CD8-positive, alpha-beta memory T cell (primary cell): ENCODE results near the gene AOAH. TPM values are rescaled to one million over a fixed set of nuclear protein-coding genes. Genes with fewer than 3 reads are reported as not detected.
A peak's percentile ranks its signal among the peaks of the same experiment; 100 is the strongest.

Source experiments
- CTCF ChIA-PET: fragments of 350-600 bp; sonication (Branson Sonifier 250); formaldehyde crosslinking; loops from one replicate; lab custom pipeline; 2021; ENCODE audit warnings: antibody characterized with exemption; lab: Charles Lee
- POLR2A ChIA-PET: fragments of 350-600 bp; sonication (Branson Sonifier 250); formaldehyde crosslinking; loops from one replicate; lab custom pipeline; 2021; ENCODE audit warnings: antibody characterized with exemption; lab: Charles Lee
- DNase-seq, 5 donors: peaks; one replicate each; pipeline versions ENCODE4 v3.0.0 to v3.0.0-alpha.2; 2020 to 2022; ENCODE audit warnings: mixed read lengths in 1 of 5
- H3K27ac ChIP-seq: one replicate; pipeline ENCODE4 v1.7.0; 2013; ENCODE audit warnings: low read depth, mild to moderate bottlenecking, low read length, moderate library complexity
- H3K27me3 ChIP-seq: 2 replicates; pipeline ENCODE4 v1.7.0; 2013; ENCODE audit warnings: low read length, mild to moderate bottlenecking; ENCODE audit not compliant: insufficient read depth, poor library complexity, severe bottlenecking
- H3K36me3 ChIP-seq: 2 replicates; pipeline ENCODE4 v1.7.0; 2013; ENCODE audit warnings: mild to moderate bottlenecking, low read length, moderate library complexity; ENCODE audit not compliant: insufficient read depth
- H3K4me1 ChIP-seq: 2 replicates; pipeline ENCODE4 v1.7.0; 2013; ENCODE audit warnings: mild to moderate bottlenecking, low read length, moderate library complexity; ENCODE audit not compliant: insufficient read depth
- H3K4me3 ChIP-seq: 2 replicates; pipeline ENCODE4 v1.7.0; 2013; ENCODE audit warnings: mild to moderate bottlenecking, low read length
- H3K9me3 ChIP-seq: 2 replicates; pipeline ENCODE4 v1.7.0; 2013; ENCODE audit warnings: mild to moderate bottlenecking, low read length
- H3K27ac Mint-ChIP-seq, 8 donors: one replicate each; pipeline ENCODE4 v1.8.0; 2020 to 2021; ENCODE audit warnings: mixed read lengths in 8 of 8, mild to moderate bottlenecking in 6 of 8, inconsistent platforms in 3 of 8, moderate library complexity in 3 of 8
- H3K27me3 Mint-ChIP-seq, 2 donors: one replicate each; pipeline ENCODE4 v1.8.0; 2020 to 2021; ENCODE audit warnings: mixed read lengths in 2 of 2, mild to moderate bottlenecking in 1 of 2, moderate library complexity in 1 of 2
- H3K36me3 Mint-ChIP-seq, 3 donors: one replicate each; pipeline ENCODE4 v1.8.0; 2020 to 2021; ENCODE audit warnings: mixed read lengths in 3 of 3, inconsistent platforms in 1 of 3, mild to moderate bottlenecking in 1 of 3
- H3K4me1 Mint-ChIP-seq, 3 donors: one replicate each; pipeline ENCODE4 v1.8.0; 2020 to 2021; ENCODE audit warnings: mixed read lengths in 3 of 3, inconsistent platforms in 1 of 3, mild to moderate bottlenecking in 1 of 3
- H3K4me3 Mint-ChIP-seq, 7 donors: one replicate each; pipeline ENCODE4 v1.8.0; 2020 to 2021; ENCODE audit warnings: mixed read lengths in 7 of 7, mild to moderate bottlenecking in 6 of 7, moderate library complexity in 4 of 7, inconsistent platforms in 2 of 7
- H3K9me3 Mint-ChIP-seq, 5 donors: one replicate each; pipeline ENCODE4 v1.8.0; 2020 to 2022; ENCODE audit warnings: mixed read lengths in 5 of 5, mild to moderate bottlenecking in 3 of 5, moderate library complexity in 2 of 5, inconsistent platforms in 1 of 5
- polyA plus RNA-seq: library from polyadenylated mRNA; unstranded; fragments of 300-500 nt; fragmentation: Illumina TruSeq; gene quantifications from one replicate; pipeline ENCODE4 v1.2.3, GENCODE V29; 2021
- total RNA-seq, 2 experiments: library from RNA; stranded (reverse); gene quantifications; one replicate each; pipeline ENCODE4 v1.2.3, GENCODE V29; 2021

Gene AOAH
- total RNA-seq (10 to 100 TPM; 25.0 to 26.4 TPM), polyA plus RNA-seq (59.2 TPM)

- peaks cover 4 to 36% (median 8%) of the 10 kb centered on the region in 3 donors for H3K36me3 Mint-ChIP-seq
- peak; percentile 56 to 90 (median 88) for DNase-seq
- H3K27ac Mint-ChIP-seq: peak within 1 kb of the TSS; percentile 73 to 98 (median 94)
- peaks cover 75% of the 10 kb centered on the region for H3K4me1 ChIP-seq
- no peaks in the 10 kb centered on the region for H3K27me3 Mint-ChIP-seq
- H3K36me3 ChIP-seq: no peaks in the 10 kb centered on the region
- ChIA-PET POLR2A (interaction anchor here (0.7 to 1.2 kb wide), 3 partner anchors 13 to 724 kb away, joined by 3 to 4 read pairs (median 4); no protein-coding TSS in a partner anchor), CTCF (interaction anchor here (1.1 to 2.6 kb wide), 5 partner anchors 11 to 262 kb away, joined by 3 to 11 read pairs (median 6); no protein-coding TSS in a partner anchor)
- H3K27me3 ChIP-seq: no peaks in the 10 kb centered on the region
- no peaks in the 10 kb centered on the region for H3K9me3 ChIP-seq
- H3K4me3 Mint-ChIP-seq: peak within 1 kb of the TSS; percentile 86 to 95 (median 91)
- peak within 1 kb of the TSS; percentile 26 for H3K27ac ChIP-seq
- peak within 1 kb of the TSS; percentile 69 for H3K4me3 ChIP-seq
- peaks cover 0 to 4% (median 0%) of the 10 kb centered on the region in 5 donors for H3K9me3 Mint-ChIP-seq
- peaks cover 86 to 95% (median 94%) of the 10 kb centered on the region in 3 donors for H3K4me1 Mint-ChIP-seq
These were observed at the start of gene AOAH for GRCh38 chr7:36723951-36724664. AOAH (minus strand) TSS chr7:36724494; CDS start chr7:36724148, 346 bp downstream.

- Histone ChIP-seq H3K27me3 (no peaks in the 10 kb centered on the region), H3K9me3 (no peaks in the 10 kb centered on the region), H3K4me3 (no peak overlapping the region), H3K27ac (no peak overlapping the region), H3K4me1 (peaks cover 8% of the 10 kb centered on the region), H3K36me3 (no peaks in the 10 kb centered on the region)
- no peaks in the 10 kb centered on the region for H3K9me3 Mint-ChIP-seq
- peaks cover 18 to 54% (median 25%) of the 10 kb centered on the region in 3 donors for H3K4me1 Mint-ChIP-seq
- ChIA-PET CTCF (no interaction called here), POLR2A (no interaction called here)
- H3K36me3 Mint-ChIP-seq: peaks cover 0 to 6% (median 0%) of the 10 kb centered on the region in 3 donors
- H3K27me3 Mint-ChIP-seq: peaks cover 0 to 3% of the 10 kb centered on the region in 2 donors
- no peak overlapping the region for H3K4me3 Mint-ChIP-seq
- DNase-seq: no peak
- peak overlapping the region in 1 of 8 donors; percentile 64 for H3K27ac Mint-ChIP-seq
These were observed 42.2 kb upstream of the AOAH start for GRCh38 chr7:36766451-36766850.

GRCh38 chr7:36765605-36766004 lies 41.3 kb upstream of the AOAH start:
- Histone ChIP-seq H3K4me3 (no peak overlapping the region), H3K36me3 (no peaks in the 10 kb centered on the region), H3K27ac (no peak overlapping the region), H3K4me1 (peaks cover 8% of the 10 kb centered on the region), H3K27me3 (no peaks in the 10 kb centered on the region), H3K9me3 (no peaks in the 10 kb centered on the region)
- Mint-ChIP-seq H3K27me3 (peaks cover 0 to 3% of the 10 kb centered on the region in 2 donors), H3K4me1 (peaks cover 19 to 52% (median 28%) of the 10 kb centered on the region in 3 donors), H3K36me3 (peaks cover 0 to 6% (median 0%) of the 10 kb centered on the region in 3 donors), H3K4me3 (no peak overlapping the region), H3K9me3 (no peaks in the 10 kb centered on the region), H3K27ac (peak overlapping the region in 5 of 8 donors; percentile 24 to 94 (median 40))
- CTCF ChIA-PET: no interaction called here
- no peak for DNase-seq
- POLR2A ChIA-PET: no interaction called here

- POLR2A ChIA-PET: interaction anchor here (0.6 kb wide), 1 partner anchor 1863 kb away, joined by 3 read pairs; no protein-coding TSS in a partner anchor
- CTCF ChIA-PET: no interaction called here
- peak overlapping the region in 6 of 8 donors; percentile 19 to 83 (median 78) for H3K27ac Mint-ChIP-seq
- H3K36me3 Mint-ChIP-seq: peaks cover 0 to 6% (median 0%) of the 10 kb centered on the region in 3 donors
- Histone ChIP-seq H3K4me3 (no peak overlapping the region), H3K9me3 (no peaks in the 10 kb centered on the region), H3K36me3 (no peaks in the 10 kb centered on the region), H3K27me3 (no peaks in the 10 kb centered on the region), H3K27ac (no peak overlapping the region), H3K4me1 (peaks cover 8% of the 10 kb centered on the region)
- H3K27me3 Mint-ChIP-seq: peaks cover 0 to 1% of the 10 kb centered on the region in 2 donors
- no peaks in the 10 kb centered on the region for H3K9me3 Mint-ChIP-seq
- no peak overlapping the region for H3K4me3 Mint-ChIP-seq
- H3K4me1 Mint-ChIP-seq: peaks cover 20 to 50% (median 29%) of the 10 kb centered on the region in 3 donors
- no peak for DNase-seq
These were observed 40.6 kb upstream of the AOAH start for GRCh38 chr7:36764929-36765328.

- Mint-ChIP-seq H3K4me3 (no peak overlapping the region), H3K27ac (peak overlapping the region in 3 of 8 donors; percentile 5 to 56 (median 56)), H3K36me3 (no peaks in the 10 kb centered on the region), H3K4me1 (peaks cover 20 to 39% (median 29%) of the 10 kb centered on the region in 3 donors), H3K9me3 (no peaks in the 10 kb centered on the region), H3K27me3 (peaks cover 0 to 1% of the 10 kb centered on the region in 2 donors)
- CTCF ChIA-PET: interaction anchor here (1.0 to 1.8 kb wide), 3 partner anchors 9 to 47 kb away, joined by 3 read pairs; no protein-coding TSS in a partner anchor
- H3K27ac ChIP-seq: no peak overlapping the region
- POLR2A ChIA-PET: interaction anchor here (0.6 kb wide), 1 partner anchor 10 kb away, joined by 14 read pairs; no protein-coding TSS in a partner anchor
- DNase-seq: no peak
- no peaks in the 10 kb centered on the region for H3K9me3 ChIP-seq
- no peak overlapping the region for H3K4me3 ChIP-seq
- no peaks in the 10 kb centered on the region for H3K36me3 ChIP-seq
- H3K4me1 ChIP-seq: peaks cover 8% of the 10 kb centered on the region
- H3K27me3 ChIP-seq: no peaks in the 10 kb centered on the region
These were observed 39.0 kb upstream of the AOAH start for GRCh38 chr7:36763132-36763816.

GRCh38 chr7:36762394-36762793 lies 38.1 kb upstream of the AOAH start:
- Mint-ChIP-seq H3K4me1 (peaks cover 20 to 39% (median 29%) of the 10 kb centered on the region in 3 donors), H3K9me3 (no peaks in the 10 kb centered on the region), H3K4me3 (no peak overlapping the region), H3K36me3 (no peaks in the 10 kb centered on the region), H3K27ac (peak overlapping the region in 3 of 8 donors; percentile 5 to 79 (median 68)), H3K27me3 (peaks cover 0 to 1% of the 10 kb centered on the region in 2 donors)
- no peak overlapping the region for H3K4me3 ChIP-seq
- ChIA-PET POLR2A (interaction anchor here (0.6 kb wide), 1 partner anchor 11 kb away, joined by 14 read pairs; no protein-coding TSS in a partner anchor), CTCF (interaction anchor here (1.0 to 1.8 kb wide), 2 partner anchors 8 to 15 kb away, joined by 3 read pairs; no protein-coding TSS in a partner anchor)
- H3K4me1 ChIP-seq: peaks cover 8% of the 10 kb centered on the region
- H3K27me3 ChIP-seq: no peaks in the 10 kb centered on the region
- no peak for DNase-seq
- H3K9me3 ChIP-seq: no peaks in the 10 kb centered on the region
- no peak overlapping the region for H3K27ac ChIP-seq
- no peaks in the 10 kb centered on the region for H3K36me3 ChIP-seq

- no peak overlapping the region for H3K4me3 ChIP-seq
- H3K4me3 Mint-ChIP-seq: no peak overlapping the region
- peaks cover 21 to 39% (median 26%) of the 10 kb centered on the region in 3 donors for H3K4me1 Mint-ChIP-seq
- CTCF ChIA-PET: interaction anchor here (1.0 kb wide), 1 partner anchor 7 kb away, joined by 3 read pairs; no protein-coding TSS in a partner anchor
- no peaks in the 10 kb centered on the region for H3K36me3 Mint-ChIP-seq
- POLR2A ChIA-PET: no interaction called here
- H3K27me3 ChIP-seq: no peaks in the 10 kb centered on the region
- H3K27ac Mint-ChIP-seq: peak overlapping the region in 4 of 8 donors; percentile 15 to 70 (median 32)
- H3K9me3 ChIP-seq: no peaks in the 10 kb centered on the region
- no peaks in the 10 kb centered on the region for H3K36me3 ChIP-seq
- no peak for DNase-seq
- peaks cover 0 to 1% of the 10 kb centered on the region in 2 donors for H3K27me3 Mint-ChIP-seq
- no peaks in the 10 kb centered on the region for H3K9me3 Mint-ChIP-seq
- H3K27ac ChIP-seq: no peak overlapping the region
- peaks cover 8% of the 10 kb centered on the region for H3K4me1 ChIP-seq
These were observed 37.5 kb upstream of the AOAH start for GRCh38 chr7:36761835-36762234.
